Mammary epithelial cell (primary cell): ENCODE data around the gene TLCD3A.

ENCODE experiments used
- CTCF ChIP-seq, 2 donors: IDR thresholded peaks in 1 of 2; conservative IDR thresholded peaks in 1 of 2; 2 replicates each; pipeline ENCODE4 v1.5.1; 2011 to 2012; ENCODE audit warnings: inconsistent platforms in 2 of 2, low read length in 2 of 2, mild to moderate bottlenecking in 2 of 2, control low read depth in 1 of 2, low read depth in 1 of 2; ENCODE audit not compliant: insufficient read depth in 1 of 2; ENCODE audit errors: extremely low read depth in 1 of 2
- EZH2 ChIP-seq: IDR thresholded peaks from 2 replicates; pipeline ENCODE4 v1.6.1; 2012; ENCODE audit warnings: low read length, inconsistent platforms, borderline replicate concordance

- TF ChIP-seq EZH2 (no peak), CTCF (conservative IDR thresholded peaks at IDR 0.05 in 1 of 2, IDR thresholded peaks at IDR 0.05 in 1 of 2; ENCODE audit: extremely low read depth in 1 of 2, insufficient read depth in 1 of 2, low read depth in 1 of 2, low read length in 2 of 2) (no peak)
These were observed 20.3 kb downstream of the TLCD3A start for GRCh38 chr17:752620-753219.
